Tibial nerve (tissue), 4 donors: ENCODE measurements around the gene ELP6. TPM values are rescaled to one million over a fixed set of nuclear protein-coding genes. Genes with fewer than 3 reads are reported as not detected.
"Not testable (repeated sequence)": the region's sequence is repeated elsewhere in the genome, so short reads cannot be mapped to it uniquely, and the experiment has no call there.

Source experiments
- DNase-seq, 2 donors: peaks; one replicate each; pipeline ENCODE4 v3.0.0-alpha.2; 2019; ENCODE audit warnings: low spot score in 2 of 2
- H3K27ac ChIP-seq, 4 donors: fragments of 200-600 bp; sonication (generic) in 3 of 4; one replicate each; pipeline ENCODE4 v1.5.1; 2017 to 2019; ENCODE audit warnings: mild to moderate bottlenecking in 1 of 4
- H3K27me3 ChIP-seq, 2 donors: fragments of 200-600 bp; sonication (generic) in 1 of 2; one replicate each; pipeline versions ENCODE4 v1.5.1 to v1.6.0; 2017 to 2019
- H3K36me3 ChIP-seq, 3 donors: fragments of 200-600 bp; sonication (generic); one replicate each; pipeline ENCODE4 v1.5.1; 2018 to 2019
- H3K4me1 ChIP-seq, 4 donors: fragments of 200-600 bp; sonication (generic) in 3 of 4; one replicate each; pipeline ENCODE4 v1.5.1; 2017 to 2019
- H3K4me3 ChIP-seq, 4 donors: fragments of 200-600 bp; sonication (generic) in 3 of 4; one replicate each; pipeline ENCODE4 v1.5.1; 2017 to 2019; ENCODE audit warnings: mild to moderate bottlenecking in 1 of 4, moderate library complexity in 1 of 4
- H3K9me3 ChIP-seq, 4 donors: fragments of 200-600 bp; sonication (generic) in 3 of 4; one replicate each; pipeline ENCODE4 v1.5.1; 2017 to 2019
- EP300 ChIP-seq, 2 donors: sonication (generic); formaldehyde crosslinking; IDR thresholded peaks; one replicate each; pipeline ENCODE4 v1.6.1; 2017; ENCODE audit warnings: antibody characterized with exemption in 2 of 2, mild to moderate bottlenecking in 1 of 2
- POLR2A ChIP-seq, 2 donors: fragments of 450-650 bp; IDR thresholded peaks; one replicate each; pipeline ENCODE4 v1.6.1; 2017; ENCODE audit warnings: antibody characterized with exemption in 2 of 2, mild to moderate bottlenecking in 2 of 2, moderate library complexity in 2 of 2
- WGBS, 2 donors: methylation state at CpG; one replicate each; pipeline ENCODE4 v1.1.5; 2018; 5-methylcytosine and 5-hydroxymethylcytosine counted together
- total RNA-seq, 4 donors: library from RNA; depleted of rRNA; stranded (reverse); fragments of >200 nt; gene quantifications; one replicate each; pipeline ENCODE4 v1.1.0, GENCODE V29; 2016
- TF ChIP-seq, protein P1 (sequence below), 5 experiments: fragments of 200-600 bp in 3 of 5; fragments of 450-650 bp in 2 of 5; sonication (generic) in 3 of 5; IDR thresholded peaks; one replicate each; pipeline ENCODE4 v1.5.1; 2016 to 2019; ENCODE audit warnings: antibody characterized with exemption in 5 of 5, mild to moderate bottlenecking in 3 of 5, moderate library complexity in 2 of 5

Gene ELP6
- total RNA-seq, 4 donors from 2014 or later: 19.9 to 25.5 (median 22.7) TPM

DNA sequence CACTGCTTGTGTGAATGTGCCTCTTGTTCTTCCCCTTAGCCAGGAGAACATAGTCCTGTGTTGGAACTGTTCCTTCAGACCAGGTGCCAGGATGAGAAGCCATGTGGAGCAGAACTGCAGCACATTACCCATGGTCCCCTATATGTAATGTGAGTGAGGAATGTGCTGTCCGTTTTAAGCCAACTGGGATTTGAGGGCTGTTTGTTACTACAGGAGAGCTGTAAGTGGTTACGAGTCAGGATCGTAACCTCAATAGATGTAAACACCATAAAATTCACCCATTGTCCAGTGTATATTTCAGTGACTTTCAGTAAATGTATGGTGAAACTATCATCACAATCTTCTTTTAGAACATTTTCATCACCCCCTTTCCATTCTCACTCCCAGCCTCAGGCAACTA, 27.7 kb downstream of the ELP6 start:
- 72 to 73% methylated on average over 3 of the region's 3 CpGs for WGBS, 2 donors
- Histone ChIP-seq H3K4me3 (no peak overlapping the region), H3K9me3 (no peaks in the 10 kb centered on the region), H3K27me3 (no peaks in the 10 kb centered on the region), H3K27ac (no peak overlapping the region), H3K36me3 (peaks cover 0 to 30% (median 0%) of the 10 kb centered on the region in 3 donors), H3K4me1 (no peaks in the 10 kb centered on the region)
- DNase-seq: no peak
- no peak for TF ChIP-seq POLR2A (IDR thresholded peaks at IDR 0.05)
- TF ChIP-seq, protein P1, sequence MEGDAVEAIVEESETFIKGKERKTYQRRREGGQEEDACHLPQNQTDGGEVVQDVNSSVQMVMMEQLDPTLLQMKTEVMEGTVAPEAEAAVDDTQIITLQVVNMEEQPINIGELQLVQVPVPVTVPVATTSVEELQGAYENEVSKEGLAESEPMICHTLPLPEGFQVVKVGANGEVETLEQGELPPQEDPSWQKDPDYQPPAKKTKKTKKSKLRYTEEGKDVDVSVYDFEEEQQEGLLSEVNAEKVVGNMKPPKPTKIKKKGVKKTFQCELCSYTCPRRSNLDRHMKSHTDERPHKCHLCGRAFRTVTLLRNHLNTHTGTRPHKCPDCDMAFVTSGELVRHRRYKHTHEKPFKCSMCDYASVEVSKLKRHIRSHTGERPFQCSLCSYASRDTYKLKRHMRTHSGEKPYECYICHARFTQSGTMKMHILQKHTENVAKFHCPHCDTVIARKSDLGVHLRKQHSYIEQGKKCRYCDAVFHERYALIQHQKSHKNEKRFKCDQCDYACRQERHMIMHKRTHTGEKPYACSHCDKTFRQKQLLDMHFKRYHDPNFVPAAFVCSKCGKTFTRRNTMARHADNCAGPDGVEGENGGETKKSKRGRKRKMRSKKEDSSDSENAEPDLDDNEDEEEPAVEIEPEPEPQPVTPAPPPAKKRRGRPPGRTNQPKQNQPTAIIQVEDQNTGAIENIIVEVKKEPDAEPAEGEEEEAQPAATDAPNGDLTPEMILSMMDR (IDR thresholded peaks at IDR 0.05): no peak
- no peak for TF ChIP-seq EP300 (IDR thresholded peaks at IDR 0.05)

DNA sequence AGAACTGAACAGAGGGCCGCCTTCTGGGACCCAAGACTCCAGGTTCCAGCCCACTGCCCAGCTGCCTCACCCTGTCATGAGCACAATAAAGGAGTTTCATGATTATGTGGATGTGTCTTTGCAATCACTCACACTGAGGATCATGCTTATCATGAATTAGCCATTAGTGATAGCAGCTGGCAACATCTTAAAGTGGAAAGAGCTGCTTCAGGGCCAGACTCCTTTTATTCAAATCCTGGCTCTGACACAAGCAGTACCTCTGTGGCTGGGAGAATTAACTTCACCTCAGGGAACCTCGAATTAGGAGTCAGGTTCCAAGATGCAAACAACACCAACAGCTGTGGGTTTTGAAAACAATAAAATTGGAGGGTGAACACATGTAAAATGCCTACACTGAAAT, 31.1 kb downstream of the ELP6 start:
- Histone ChIP-seq H3K27me3 (no peaks in the 10 kb centered on the region), H3K4me3 (no peak overlapping the region), H3K27ac (no peak overlapping the region), H3K9me3 (no peaks in the 10 kb centered on the region), H3K36me3 (no peaks in the 10 kb centered on the region), H3K4me1 (no peaks in the 10 kb centered on the region)
- TF ChIP-seq, protein P1 (IDR thresholded peaks at IDR 0.05): no peak
- TF ChIP-seq EP300 (IDR thresholded peaks at IDR 0.05) (no peak), POLR2A (IDR thresholded peaks at IDR 0.05) (no peak)
- no peak for DNase-seq
- WGBS, 2 donors: 35 to 46% methylated on average over 2 of the region's 2 CpGs

DNA sequence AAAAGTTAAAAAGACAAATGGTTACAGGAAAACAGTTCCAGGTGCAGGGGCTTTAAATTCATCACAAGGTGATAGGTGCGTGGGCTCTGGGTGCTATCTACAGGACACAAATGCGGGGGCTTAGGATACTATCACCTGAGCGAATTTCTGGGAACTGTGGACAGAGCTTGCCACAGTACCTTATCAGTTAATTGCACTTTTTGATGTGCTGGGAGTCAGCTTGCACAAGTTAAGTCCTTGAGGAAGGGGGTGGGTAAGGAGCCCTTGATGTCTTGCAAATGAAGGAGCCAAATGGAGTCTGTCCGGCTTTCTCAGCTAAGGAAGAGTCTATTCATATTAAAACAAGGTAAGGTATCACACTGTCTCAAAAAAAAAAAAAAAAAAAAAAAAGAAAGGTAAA, 31.7 kb downstream of the ELP6 start:
- H3K9me3 ChIP-seq, H3K4me1 ChIP-seq, H3K36me3 ChIP-seq, H3K27ac ChIP-seq, DNase-seq, H3K27me3 ChIP-seq, H3K4me3 ChIP-seq: not testable (repeated sequence)
- 52 to 62% methylated on average over 4 of the region's 4 CpGs for WGBS, 2 donors

DNA sequence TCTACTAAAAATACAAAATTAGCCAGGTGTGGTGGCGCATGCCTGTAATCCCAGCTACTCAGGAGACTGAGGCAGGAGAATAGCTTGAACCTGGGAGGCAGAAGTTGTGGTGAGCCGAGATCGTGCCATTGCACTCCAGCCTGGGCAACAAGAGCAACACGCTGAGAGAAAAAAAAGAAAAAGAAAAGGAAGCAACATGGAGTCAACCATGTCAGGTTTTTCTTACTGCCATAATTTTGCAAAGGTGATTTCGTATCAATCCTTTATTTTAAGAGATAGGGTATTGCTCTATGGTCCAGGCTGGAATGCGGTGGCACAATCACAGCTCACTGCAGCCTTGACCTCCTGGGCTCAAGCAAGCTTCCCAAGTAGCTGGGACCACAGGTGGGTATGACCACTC, 33.2 kb downstream of the ELP6 start:
- 94 to 96% methylated on average over 6 of the region's 6 CpGs for WGBS, 2 donors
- not testable (repeated sequence) for H3K27ac ChIP-seq, H3K27me3 ChIP-seq, DNase-seq, H3K36me3 ChIP-seq, H3K4me3 ChIP-seq, H3K9me3 ChIP-seq
- peaks cover 0 to 12% (median 11%) of the 10 kb centered on the region in 4 donors for H3K4me1 ChIP-seq

DNA sequence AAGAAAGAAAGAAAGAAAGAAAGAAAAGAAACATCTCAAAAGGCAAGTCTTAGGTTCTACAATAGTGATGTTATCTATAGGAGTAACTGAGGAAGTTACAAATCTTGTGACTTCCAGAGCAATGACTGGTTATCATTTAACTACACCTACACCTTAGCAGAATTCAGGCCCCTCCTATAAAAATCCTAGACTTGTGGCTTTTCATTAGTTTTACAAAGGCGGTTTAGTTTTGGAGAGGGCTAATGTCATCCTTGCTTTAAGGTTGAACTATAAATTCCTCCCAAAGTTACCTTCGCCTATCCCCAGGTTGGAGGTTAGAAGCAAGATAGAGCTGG, 33.7 kb downstream of the ELP6 start:
- DNase-seq: no peak
- Histone ChIP-seq H3K9me3 (no peaks in the 10 kb centered on the region), H3K27ac (no peak overlapping the region), H3K4me3 (no peak overlapping the region), H3K4me1 (peaks cover 0 to 14% (median 13%) of the 10 kb centered on the region in 4 donors), H3K27me3 (no peaks in the 10 kb centered on the region), H3K36me3 (no peaks in the 10 kb centered on the region)
- WGBS, 2 donors: 92% methylated on average over 2 of the region's 2 CpGs
- TF ChIP-seq POLR2A (IDR thresholded peaks at IDR 0.05): no peak
- TF ChIP-seq, protein P1 (IDR thresholded peaks at IDR 0.05): no peak
- TF ChIP-seq EP300 (IDR thresholded peaks at IDR 0.05): no peak

DNA sequence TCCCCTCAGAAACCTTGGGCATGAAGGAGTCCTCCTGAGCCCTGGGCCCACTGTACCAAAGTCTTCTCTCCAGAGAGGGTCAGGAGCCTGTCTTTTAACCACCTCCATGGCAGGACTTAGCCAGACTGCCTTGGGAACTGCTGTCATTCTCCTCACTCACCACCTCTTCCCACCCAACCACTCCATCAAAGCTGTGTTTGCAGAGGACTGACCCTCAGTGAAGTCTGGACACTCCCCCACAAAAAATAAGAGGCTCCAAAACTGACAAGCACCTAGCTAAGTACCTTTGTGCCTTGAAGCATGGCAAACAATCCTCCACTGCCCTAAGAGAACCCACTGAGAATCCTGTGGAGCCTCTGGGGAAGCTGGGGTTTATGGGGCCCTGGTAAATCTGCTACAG, 35.5 kb downstream of the ELP6 start:
- DNase-seq: no peak
- H3K27me3 ChIP-seq: no peaks in the 10 kb centered on the region
- H3K36me3 ChIP-seq: no peaks in the 10 kb centered on the region
- no peak overlapping the region for H3K4me3 ChIP-seq
- H3K9me3 ChIP-seq: no peaks in the 10 kb centered on the region
- peaks cover 0 to 30% (median 18%) of the 10 kb centered on the region in 4 donors for H3K4me1 ChIP-seq
- no peak for TF ChIP-seq POLR2A (IDR thresholded peaks at IDR 0.05)
- TF ChIP-seq, protein P1 (IDR thresholded peaks at IDR 0.05): no peak
- TF ChIP-seq EP300 (IDR thresholded peaks at IDR 0.05): no peak
- no peak overlapping the region for H3K27ac ChIP-seq
